Lower leg skin (tissue), 4 donors: ENCODE data around the gene MAEA. TPM values are rescaled to one million over a fixed set of nuclear protein-coding genes. Genes with fewer than 3 reads are reported as not detected.
A peak's percentile ranks its signal among the peaks of the same experiment; 100 is the strongest.

Source experiments
- DNase-seq, 2 donors: peaks; one replicate each; pipeline ENCODE4 v3.0.0-alpha.2; 2019; ENCODE audit warnings: low spot score in 2 of 2
- H3K4me3 ChIP-seq: fragments of 200-600 bp; sonication (generic); 2 replicates; pipeline ENCODE4 v1.5.1; 2017; ENCODE audit warnings: mild to moderate bottlenecking, low read depth; ENCODE audit not compliant: poor library complexity, severe bottlenecking
- CTCF ChIP-seq, 3 donors: fragments of 450-650 bp; IDR thresholded peaks; one replicate each; pipeline ENCODE4 v1.5.1; 2016; ENCODE audit warnings: antibody characterized with exemption in 3 of 3, mild to moderate bottlenecking in 3 of 3, moderate library complexity in 2 of 3
- POLR2A ChIP-seq, 2 donors: fragments of 450-650 bp; IDR thresholded peaks; one replicate each; pipeline ENCODE4 v1.6.1; 2016 to 2017; ENCODE audit warnings: antibody characterized with exemption in 2 of 2, mild to moderate bottlenecking in 1 of 2, moderate library complexity in 1 of 2
- WGBS, 2 donors: methylation state at CpG; one replicate each; pipeline ENCODE4 v1.1.5; 2018; 5-methylcytosine and 5-hydroxymethylcytosine counted together
- intact Hi-C: fragments of 100-400 bp; cut with DNase I; formaldehyde crosslinking; loops from one replicate; pipeline ENCODE4 v1.15.0; 2023; ENCODE audit warnings: low total_unique reads
- total RNA-seq, 4 donors: library from RNA; depleted of rRNA; stranded (reverse); fragments of >200 nt; gene quantifications; one replicate each; pipeline ENCODE4 v1.1.0, GENCODE V29; 2016

The MAEA gene
- total RNA-seq, 4 donors from 2014 or later = 79.6 to 124 (median 89.4) TPM

GRCh38 chr4:1271686-1272085, 18.0 kb upstream of the MAEA start:
- DNase-seq = no peak
- 87 to 94% methylated on average over 5 of the region's 5 CpGs for WGBS, 2 donors
- H3K4me3 ChIP-seq = no peak overlapping the region
- intact Hi-C loops = no loop called here
- no peak for TF ChIP-seq POLR2A (IDR thresholded peaks at IDR 0.05)
- TF ChIP-seq CTCF (IDR thresholded peaks at IDR 0.05) = no peak

GRCh38 chr4:1274871-1275270, 14.8 kb upstream of the MAEA start:
- WGBS, 2 donors = 56 to 74% methylated on average over 9 of the region's 9 CpGs
- DNase-seq = no peak
- intact Hi-C loops = no loop called here
- no peak overlapping the region for H3K4me3 ChIP-seq
- TF ChIP-seq POLR2A (IDR thresholded peaks at IDR 0.05) (no peak), CTCF (IDR thresholded peaks at IDR 0.05) (no peak)

- no peak for DNase-seq
- TF ChIP-seq CTCF (IDR thresholded peaks at IDR 0.05) (no peak), POLR2A (IDR thresholded peaks at IDR 0.05) (no peak)
- no peak overlapping the region for H3K4me3 ChIP-seq
- 92 to 94% methylated on average over 2 of the region's 2 CpGs for WGBS, 2 donors
- intact Hi-C loops = no loop called here
Measured at GRCh38 chr4:1276984-1277383, 12.7 kb upstream of the MAEA start.

- H3K4me3 ChIP-seq = no peak overlapping the region
- TF ChIP-seq CTCF (IDR thresholded peaks at IDR 0.05) (no peak), POLR2A (IDR thresholded peaks at IDR 0.05) (no peak)
- intact Hi-C loops = no loop called here
- 78 to 88% methylated on average over 15 of the region's 15 CpGs for WGBS, 2 donors
- peak in 1 of 2 donors; percentile 43 for DNase-seq
Measured at GRCh38 chr4:1277667-1278665, 11.7 kb upstream of the MAEA start.

GRCh38 chr4:1279253-1279652, 10.4 kb upstream of the MAEA start:
- intact Hi-C loops = no loop called here
- WGBS, 2 donors = 89 to 95% methylated on average over 10 of the region's 10 CpGs
- TF ChIP-seq POLR2A (IDR thresholded peaks at IDR 0.05) (no peak), CTCF (IDR thresholded peaks at IDR 0.05) (no peak)
- H3K4me3 ChIP-seq = no peak overlapping the region
- peak in 1 of 2 donors; percentile 68 for DNase-seq
